ENCODE measurements around the gene PICK1. TPM values are rescaled to one million over a fixed set of nuclear protein-coding genes. Genes with fewer than 3 reads are reported as not detected.

The PICK1 gene
- 10 to 100 TPM; 14.9 to 17.2 TPM for total RNA-seq

DNA sequence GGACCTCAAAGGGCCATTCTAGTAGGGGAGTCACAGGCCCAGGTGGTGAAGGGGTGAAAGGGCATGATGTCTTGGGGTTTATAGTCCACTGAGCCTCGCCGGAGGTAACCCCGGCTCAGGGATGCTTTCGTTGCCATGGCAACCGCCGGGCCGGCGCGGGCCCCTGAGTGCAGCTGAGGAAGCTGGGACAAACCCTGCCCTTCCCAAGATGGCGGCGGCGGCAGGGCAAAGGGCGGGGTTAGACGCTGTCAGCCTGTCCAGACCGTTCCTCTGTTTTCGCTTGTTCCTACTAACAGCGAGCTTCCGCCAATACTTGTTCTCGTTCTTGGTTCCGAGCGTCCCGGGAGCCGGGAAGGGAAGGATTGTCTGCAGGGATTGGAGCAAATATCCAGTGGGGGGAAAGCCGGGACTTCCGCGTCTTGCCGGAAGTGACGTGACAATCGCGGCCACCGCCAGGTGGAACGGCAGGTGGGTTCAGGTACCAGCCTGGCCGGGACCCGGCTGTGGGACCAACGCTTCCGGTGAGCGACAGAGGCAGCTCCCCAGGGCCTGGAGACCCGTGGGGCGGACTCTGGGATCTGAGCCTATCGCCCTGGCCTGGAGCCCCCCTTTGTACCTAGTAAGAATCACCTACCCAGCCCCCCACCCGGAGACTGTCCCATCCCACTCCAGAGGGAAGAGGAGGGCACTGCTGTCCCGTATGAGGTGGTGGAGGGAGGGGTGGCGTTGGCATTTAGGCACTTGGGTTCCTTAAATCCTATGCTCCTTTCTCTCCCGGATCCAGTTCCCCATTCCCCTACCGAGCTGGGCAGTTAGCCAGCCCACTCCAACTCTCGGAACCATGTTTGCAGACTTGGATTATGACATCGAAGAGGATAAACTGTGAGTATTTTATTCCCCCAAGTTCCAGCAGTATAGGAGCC lies at the start of gene PICK1:
PICK1 (plus strand) TSS at position 436 of the 923 bp plus-strand sequence; CDS start at position 842, 406 bp downstream.
- ChIA-PET CTCF (interaction anchor here (0.5 to 0.9 kb wide), 4 partner anchors 12 to 1286 kb away, joined by 3 to 5 read pairs (median 4); no protein-coding TSS in a partner anchor), POLR2A (no interaction called here)
- Mint-ChIP-seq H3K4me1 (peaks cover 15% of the 10 kb centered on the region), H3K27ac (peak within 1 kb of the TSS; percentile 98), H3K9me3 (ENCODE audit: low read depth) (no peaks in the 10 kb centered on the region), H3K4me3 (peak within 1 kb of the TSS; percentile 88), H3K36me3 (ENCODE audit: low read depth) (peaks cover 7% of the 10 kb centered on the region), H3K27me3 (no peaks in the 10 kb centered on the region)
- ATAC-seq = peak; percentile 93
- intact Hi-C loops (cut with DNase I, micrococcal nuclease) = loop anchor here (1.0 to 10.0 kb wide), 14 partner anchors 104 to 698 kb away; partner anchors contain the start of genes DMC1 (in 2 of the 2), ANKRD54 (in 1 of the 2), C22orf23 (in 1 of the 2) and DDX17 (in 1 of the 2)
- peak; percentile 92 for DNase-seq

DNA sequence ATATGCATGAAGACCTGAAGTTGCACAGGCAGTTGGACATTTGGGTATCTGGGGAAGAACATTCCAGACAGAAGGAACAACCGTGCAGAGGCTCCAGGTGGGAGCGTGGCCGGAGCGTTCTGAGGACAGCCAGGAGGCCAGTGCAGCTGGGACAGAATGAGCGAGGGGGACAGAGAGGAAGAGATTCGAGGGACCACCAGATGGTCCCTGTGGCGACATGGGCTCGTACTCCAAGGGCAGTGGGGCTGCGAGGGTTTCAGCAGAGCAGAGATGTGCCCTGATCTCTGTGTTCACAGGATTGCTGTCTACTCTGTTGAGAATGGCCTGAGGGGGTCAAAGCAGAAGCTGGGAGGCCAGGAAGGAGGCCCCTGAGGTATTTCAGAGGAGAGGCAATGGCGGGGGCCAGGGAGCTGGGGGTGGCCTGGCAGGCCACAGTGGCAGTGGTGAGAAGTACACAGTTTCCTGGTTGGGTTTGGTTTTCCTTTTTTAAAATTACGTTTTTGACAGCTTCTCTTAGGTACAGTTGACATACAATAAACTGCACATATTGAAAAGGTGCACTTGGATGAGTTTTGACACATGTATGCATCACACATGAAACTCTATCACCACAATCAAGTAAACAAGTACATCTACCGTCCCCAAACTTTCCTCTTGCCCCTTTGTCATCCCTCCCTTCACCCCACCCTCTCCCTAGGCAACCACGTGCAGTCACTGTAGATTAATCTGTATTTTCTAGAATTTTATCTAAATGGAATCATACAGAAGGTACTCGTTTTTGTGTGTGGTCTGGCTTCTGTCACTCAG lies 48.0 kb upstream of the PICK1 start:
- ChIA-PET CTCF (interaction anchor here (0.6 to 1.5 kb wide), 2 partner anchors 43 to 338 kb away, joined by 3 to 4 read pairs; no protein-coding TSS in a partner anchor), POLR2A (no interaction called here)
- Mint-ChIP-seq H3K4me3 (no peak overlapping the region), H3K36me3 (ENCODE audit: low read depth) (no peaks in the 10 kb centered on the region), H3K27me3 (no peaks in the 10 kb centered on the region), H3K4me1 (no peaks in the 10 kb centered on the region), H3K9me3 (ENCODE audit: low read depth) (no peaks in the 10 kb centered on the region), H3K27ac (no peak overlapping the region)
- intact Hi-C loops (cut with DNase I, micrococcal nuclease) = no loop called here
- DNase-seq (no peak), ATAC-seq (peak; percentile 23)

DNA sequence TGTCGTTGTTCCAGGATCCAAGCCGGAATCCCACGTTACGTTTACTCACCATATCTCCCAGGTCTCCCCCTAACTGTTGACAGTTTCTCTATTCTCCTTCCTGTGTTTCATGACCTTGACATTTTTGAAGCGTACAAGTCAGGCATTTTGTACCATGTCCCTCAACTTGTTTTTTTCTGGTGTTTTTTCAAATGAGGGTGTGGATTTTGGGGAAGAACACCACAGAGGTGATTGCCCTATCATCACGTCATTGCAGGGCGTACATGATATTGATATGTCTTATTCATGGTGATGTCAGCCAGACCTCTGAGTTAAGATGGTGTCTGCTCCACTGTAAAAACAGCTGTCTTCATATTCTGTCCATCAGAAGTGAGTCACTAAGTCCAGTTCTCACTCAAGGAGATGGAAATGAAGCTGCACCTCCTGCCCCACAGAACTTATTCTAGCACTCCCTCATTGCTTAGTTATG lies 44.6 kb upstream of the PICK1 start:
- no peak for ATAC-seq
- H3K27me3 Mint-ChIP-seq = no peaks in the 10 kb centered on the region
- DNase-seq = no peak
- ChIA-PET CTCF (no interaction called here), POLR2A (interaction anchor here (0.6 kb wide), 1 partner anchor 267 kb away, joined by 5 read pairs; no protein-coding TSS in a partner anchor)
- H3K9me3 Mint-ChIP-seq (ENCODE audit: low read depth) = no peaks in the 10 kb centered on the region
- H3K4me3 Mint-ChIP-seq = no peak overlapping the region
- no peaks in the 10 kb centered on the region for H3K4me1 Mint-ChIP-seq
- H3K27ac Mint-ChIP-seq = no peak overlapping the region
- H3K36me3 Mint-ChIP-seq (ENCODE audit: low read depth) = no peaks in the 10 kb centered on the region
- intact Hi-C loops (cut with DNase I, micrococcal nuclease) = loop anchor here in 1 of 2 experiments (10.0 kb wide), 1 partner anchor 892 kb away; no protein-coding TSS in a partner anchor

- Mint-ChIP-seq H3K9me3 (ENCODE audit: low read depth) (no peaks in the 10 kb centered on the region), H3K36me3 (ENCODE audit: low read depth) (no peaks in the 10 kb centered on the region), H3K27ac (no peak overlapping the region), H3K27me3 (no peaks in the 10 kb centered on the region), H3K4me1 (no peaks in the 10 kb centered on the region), H3K4me3 (no peak overlapping the region)
- no peak for DNase-seq
- intact Hi-C loops (cut with DNase I, micrococcal nuclease) = loop anchor here in 1 of 2 experiments (10.0 kb wide), 1 partner anchor 891 kb away; no protein-coding TSS in a partner anchor
- no peak for ATAC-seq
- ChIA-PET POLR2A (no interaction called here), CTCF (no interaction called here)
Measured at GRCh38 chr22:38014083-38014482, 43.1 kb upstream of the PICK1 start.

DNA sequence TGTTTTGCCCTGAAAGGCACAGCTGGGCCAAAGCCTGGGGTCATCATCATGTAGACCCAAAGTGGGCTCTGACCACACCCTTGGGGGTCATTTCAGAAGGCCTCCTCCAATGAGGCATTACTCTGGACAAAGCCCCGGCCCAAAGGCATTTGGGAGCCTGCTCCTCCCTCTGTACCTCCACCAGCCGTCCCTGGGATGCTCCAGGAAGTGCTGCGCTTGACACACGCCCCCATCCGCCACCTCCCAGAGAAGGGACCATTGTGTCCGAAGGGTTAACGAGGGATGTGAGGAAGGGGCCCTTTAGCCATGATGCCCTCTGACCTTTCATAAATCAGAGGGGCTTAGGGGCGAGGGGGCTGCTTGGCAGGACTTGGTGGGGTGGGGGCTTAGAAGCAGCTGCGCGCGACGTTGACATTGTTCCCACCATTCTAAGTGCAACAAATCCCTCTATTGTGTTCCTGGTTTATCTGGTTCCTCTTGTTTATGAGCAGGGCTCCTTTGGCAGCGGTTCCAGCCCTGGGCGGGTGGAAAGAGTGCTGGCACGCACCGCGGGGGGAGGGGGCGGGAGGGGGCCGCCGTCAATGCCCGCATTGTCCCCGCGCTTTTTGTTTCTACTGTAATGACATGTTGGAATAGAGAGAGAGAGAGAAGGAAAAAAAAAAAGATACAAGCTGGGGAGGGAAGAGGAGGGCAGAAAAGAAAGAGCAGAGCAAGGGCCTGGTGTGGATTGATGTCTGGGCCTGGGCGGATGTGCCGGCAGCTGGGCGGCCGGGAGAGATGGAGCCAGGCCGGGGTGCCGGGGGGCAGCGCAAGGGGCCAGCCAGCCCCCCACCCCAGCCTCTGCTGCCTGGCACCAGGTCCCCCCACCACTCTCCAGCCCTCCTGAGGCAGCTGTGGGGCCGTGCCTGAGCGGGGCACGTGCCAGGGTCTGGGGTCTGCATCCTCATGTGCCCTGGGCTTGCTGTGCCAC lies 40.7 kb upstream of the PICK1 start:
- DNase-seq = no peak
- ATAC-seq = no peak
- ChIA-PET CTCF (no interaction called here), POLR2A (no interaction called here)
- no peaks in the 10 kb centered on the region for H3K4me1 Mint-ChIP-seq
- no peak overlapping the region for H3K4me3 Mint-ChIP-seq
- H3K36me3 Mint-ChIP-seq (ENCODE audit: low read depth) = no peaks in the 10 kb centered on the region
- no peaks in the 10 kb centered on the region for H3K27me3 Mint-ChIP-seq
- intact Hi-C loops (cut with DNase I, micrococcal nuclease) = loop anchor here in 1 of 2 experiments (10.0 kb wide), 1 partner anchor 888 kb away; no protein-coding TSS in a partner anchor
- no peaks in the 10 kb centered on the region for H3K9me3 Mint-ChIP-seq (ENCODE audit: low read depth)
- no peak overlapping the region for H3K27ac Mint-ChIP-seq

DNA sequence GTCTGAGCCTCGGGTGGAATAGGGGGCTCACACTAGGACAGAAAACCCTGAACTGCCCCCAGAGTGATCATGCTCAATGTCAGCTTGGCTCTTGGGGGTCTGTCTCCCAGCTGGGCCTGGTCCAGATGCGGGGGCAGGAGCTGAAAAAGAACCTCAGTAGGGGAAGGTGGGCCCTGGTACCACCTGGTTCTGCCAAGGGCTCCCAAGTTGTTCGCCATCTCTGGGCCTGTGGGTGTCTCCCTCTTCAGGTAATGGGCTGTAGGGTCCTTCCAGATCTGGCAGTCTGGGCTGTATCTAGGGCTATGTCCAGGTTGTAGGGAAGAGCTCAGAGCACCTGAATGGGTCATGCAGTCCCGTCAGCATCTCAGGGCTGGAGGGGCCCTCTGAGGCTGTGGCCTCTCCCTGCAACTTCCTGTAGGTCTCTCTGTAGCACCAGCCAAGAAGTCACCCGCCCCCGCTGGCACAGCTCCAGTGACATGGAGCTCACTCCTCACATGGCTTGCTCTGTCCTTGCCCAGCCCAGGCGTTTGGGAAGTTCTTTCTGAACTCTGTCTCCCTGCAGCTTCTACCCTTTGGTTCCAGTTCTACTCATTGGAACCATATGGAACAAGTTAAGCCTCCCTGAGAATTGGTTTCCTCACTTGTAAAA lies 39.8 kb upstream of the PICK1 start:
- Mint-ChIP-seq H3K4me1 (no peaks in the 10 kb centered on the region), H3K9me3 (ENCODE audit: low read depth) (no peaks in the 10 kb centered on the region), H3K4me3 (no peak overlapping the region), H3K27me3 (no peaks in the 10 kb centered on the region), H3K27ac (no peak overlapping the region), H3K36me3 (ENCODE audit: low read depth) (no peaks in the 10 kb centered on the region)
- DNase-seq (no peak), ATAC-seq (no peak)
- intact Hi-C loops (cut with DNase I, micrococcal nuclease) = loop anchor here in 1 of 2 experiments (10.0 kb wide), 1 partner anchor 887 kb away; no protein-coding TSS in a partner anchor
- CTCF ChIA-PET = interaction anchor here (0.6 to 0.7 kb wide), 2 partner anchors 16 to 98 kb away, joined by 3 read pairs; no protein-coding TSS in a partner anchor
- POLR2A ChIA-PET = no interaction called here

- ChIA-PET CTCF (interaction anchor here (0.6 to 0.7 kb wide), 2 partner anchors 15 to 99 kb away, joined by 3 read pairs; no protein-coding TSS in a partner anchor), POLR2A (no interaction called here)
- H3K9me3 Mint-ChIP-seq (ENCODE audit: low read depth) = no peaks in the 10 kb centered on the region
- no peaks in the 10 kb centered on the region for H3K36me3 Mint-ChIP-seq (ENCODE audit: low read depth)
- no peaks in the 10 kb centered on the region for H3K27me3 Mint-ChIP-seq
- H3K4me1 Mint-ChIP-seq = no peaks in the 10 kb centered on the region
- intact Hi-C loops (cut with DNase I, micrococcal nuclease) = loop anchor here in 1 of 2 experiments (10.0 kb wide), 1 partner anchor 887 kb away; no protein-coding TSS in a partner anchor
- H3K4me3 Mint-ChIP-seq = no peak overlapping the region
- no peak for DNase-seq
- ATAC-seq = no peak
- H3K27ac Mint-ChIP-seq = no peak overlapping the region
Measured at GRCh38 chr22:38017939-38018885, 39.0 kb upstream of the PICK1 start.

- ChIA-PET POLR2A (no interaction called here), CTCF (no interaction called here)
- intact Hi-C loops (cut with DNase I, micrococcal nuclease) = loop anchor here in 1 of 2 experiments (10.0 kb wide), 1 partner anchor 886 kb away; no protein-coding TSS in a partner anchor
- Mint-ChIP-seq H3K27ac (no peak overlapping the region), H3K27me3 (no peaks in the 10 kb centered on the region), H3K36me3 (ENCODE audit: low read depth) (no peaks in the 10 kb centered on the region), H3K4me1 (no peaks in the 10 kb centered on the region), H3K4me3 (no peak overlapping the region), H3K9me3 (ENCODE audit: low read depth) (no peaks in the 10 kb centered on the region)
- ATAC-seq (no peak), DNase-seq (no peak)
Measured at GRCh38 chr22:38018938-38019827, 38.0 kb upstream of the PICK1 start.

Measured in activated CD4-positive, alpha-beta T cell treated with anti-CD3 and anti-CD28 coated beads for 36 hours (primary cell).